SHP77 (cell line): ENCODE results near the gene ABCC2.
"Not testable (repeated sequence)": the region's sequence is repeated elsewhere in the genome, so short reads cannot be mapped to it uniquely, and the experiment has no call there.

Experiments
- DNase-seq, 2 experiments: peaks; one replicate each; lab custom pipeline; 2025; lab: John Stamatoyannopoulos, UW

Gene ABCC2

DNA sequence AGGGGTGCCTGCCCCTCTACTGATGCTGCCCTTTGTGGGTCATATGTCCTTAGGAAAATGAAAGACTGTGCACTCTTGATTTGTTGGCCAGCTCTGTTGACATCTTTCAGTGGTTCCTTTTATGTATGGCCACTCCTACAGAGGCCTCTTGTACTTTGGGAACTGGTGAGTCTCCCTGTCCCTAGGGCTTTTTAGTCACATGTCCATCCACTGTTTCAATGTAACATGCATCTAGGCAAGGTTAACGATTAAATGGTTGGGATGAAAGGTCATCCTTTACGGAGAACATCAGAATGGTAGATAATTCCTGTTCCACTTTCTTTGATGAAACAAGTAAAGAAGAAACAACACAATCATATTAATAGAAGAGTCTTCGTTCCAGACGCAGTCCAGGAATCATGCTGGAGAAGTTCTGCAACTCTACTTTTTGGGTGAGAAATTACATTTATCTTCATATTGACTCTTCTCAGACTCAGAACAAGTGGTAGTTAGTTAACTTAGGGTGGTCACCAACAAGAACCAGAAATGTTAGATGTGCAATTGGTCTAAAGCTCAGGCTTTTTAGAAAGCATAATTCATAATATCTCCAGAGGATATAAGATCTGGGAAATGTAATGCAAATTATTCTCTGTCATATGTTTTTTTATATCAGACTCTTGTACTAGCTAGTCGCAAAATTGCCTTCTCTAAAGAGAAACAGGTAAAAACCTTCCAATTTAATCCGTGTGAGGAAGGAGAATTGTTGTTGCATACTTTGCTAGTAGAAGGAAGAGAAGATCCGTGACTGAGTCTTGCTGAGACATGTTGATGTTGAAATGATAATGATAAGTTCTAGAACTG lies at the start of gene ABCC2:
ABCC2 (plus strand) TSS at position 194 of the 840 bp plus-strand sequence; CDS start at position 399, 205 bp downstream.
- no peak for DNase-seq

DNA sequence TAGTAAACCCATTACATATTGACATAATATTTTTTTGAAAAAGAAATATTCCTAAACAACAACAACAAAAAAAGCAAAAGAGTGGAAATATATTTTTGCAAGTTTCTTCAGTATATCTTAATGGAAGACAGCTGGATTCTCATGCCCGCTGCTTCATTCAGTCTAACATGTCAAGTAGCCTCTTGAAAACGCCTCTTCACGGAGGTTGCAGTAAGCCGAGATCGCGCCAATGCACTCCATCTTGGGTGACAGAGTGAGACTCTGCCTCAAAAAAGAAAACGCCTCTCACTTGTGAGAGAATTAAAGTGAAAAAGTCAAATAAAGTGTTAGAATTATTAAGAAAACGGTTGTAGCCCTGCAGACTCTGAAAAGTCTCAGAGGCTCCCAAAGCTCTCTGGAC lies 49.1 kb upstream of the ABCC2 start:
- DNase-seq: no peak

DNA sequence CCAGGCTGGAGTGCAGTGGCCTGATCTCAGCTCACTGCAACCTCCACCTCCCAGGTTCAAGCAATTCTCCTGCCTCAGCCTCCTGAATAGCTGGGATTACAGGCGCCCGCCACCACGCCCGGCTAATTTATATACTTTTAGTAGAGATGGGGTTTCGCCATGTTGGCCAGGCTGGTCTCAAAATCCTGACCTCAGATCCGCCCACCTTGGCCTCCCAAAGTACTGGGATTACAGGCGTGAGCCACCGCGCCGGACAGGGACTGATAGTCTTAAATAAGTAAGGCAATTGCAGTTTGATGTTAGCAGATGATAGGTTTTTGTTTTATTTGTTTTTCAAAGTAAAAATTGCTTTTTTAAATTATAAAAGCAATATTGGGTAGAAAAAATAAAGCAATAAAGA lies 48.3 kb upstream of the ABCC2 start:
- not testable (repeated sequence) for DNase-seq

GRCh38 chr10:99740260-99740659 lies 42.2 kb upstream of the ABCC2 start:
- no peak for DNase-seq

DNA sequence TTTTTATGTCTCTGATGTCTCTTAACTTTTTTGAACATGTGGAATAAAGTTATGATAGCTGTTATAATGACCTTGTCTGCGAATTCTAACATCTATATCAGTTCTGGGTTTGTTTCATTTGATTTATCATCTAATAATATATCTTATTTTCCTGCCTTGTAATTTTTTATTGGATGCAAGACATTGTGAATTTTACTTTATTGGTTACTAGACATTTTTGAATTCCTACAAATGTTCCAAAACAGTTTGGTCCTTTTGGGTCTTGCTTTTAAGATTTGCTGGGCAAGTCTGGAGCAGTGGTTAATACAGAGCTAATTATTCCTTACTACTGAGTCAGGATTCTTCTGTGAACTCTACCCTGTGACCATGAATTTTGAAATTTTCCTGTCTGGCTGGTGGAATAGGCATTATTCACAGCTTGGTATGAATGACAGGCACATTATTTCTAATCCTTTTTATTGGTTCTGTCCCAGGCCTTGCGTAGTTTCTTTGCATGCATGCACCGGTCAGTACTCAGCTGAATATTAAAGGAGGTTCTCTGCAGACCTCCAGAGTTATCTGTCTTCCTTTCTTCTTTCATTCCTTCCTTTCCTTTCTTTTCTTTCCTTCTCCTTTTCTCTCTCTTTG lies 41.4 kb upstream of the ABCC2 start:
- DNase-seq: no peak

DNA sequence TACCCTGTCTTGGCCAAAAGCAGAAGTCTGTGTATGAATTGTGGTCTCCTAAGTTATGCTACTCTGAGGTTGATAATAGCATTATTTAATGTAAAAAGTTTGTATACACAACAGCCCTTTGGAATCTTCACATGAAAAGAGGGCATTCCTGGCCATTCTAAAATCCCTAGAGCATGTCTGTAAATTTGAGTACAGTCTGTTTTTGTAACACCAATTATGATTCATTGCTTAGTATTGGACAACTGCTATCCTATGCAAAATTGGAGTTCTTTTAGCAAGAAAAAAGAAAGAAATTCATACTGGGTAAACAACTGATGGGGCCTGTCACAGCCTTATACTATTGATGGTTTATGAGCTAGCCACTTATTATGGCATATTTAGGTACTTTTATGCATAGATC lies 40.2 kb upstream of the ABCC2 start:
- DNase-seq: no peak

- DNase-seq: no peak
Observed at GRCh38 chr10:99742701-99743100, 39.7 kb upstream of the ABCC2 start.

DNA sequence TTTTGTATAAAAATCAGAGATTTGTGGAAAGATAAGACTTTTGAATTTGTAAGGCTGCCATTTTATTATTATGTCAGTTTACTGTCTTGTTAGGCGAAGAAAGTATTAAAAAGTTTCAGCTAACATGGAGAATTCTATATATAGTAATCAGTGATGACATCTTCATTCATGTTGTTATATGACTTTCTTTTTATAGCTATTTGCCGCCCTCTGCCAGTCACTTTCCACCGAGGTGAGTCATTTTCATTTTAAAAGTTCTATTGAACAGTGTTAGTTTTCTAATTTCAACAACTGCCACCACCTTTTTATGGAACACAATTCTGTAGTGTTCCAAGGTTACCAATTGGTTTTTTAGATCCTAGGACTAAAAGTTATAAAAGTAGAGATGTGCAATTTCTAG lies 38.6 kb upstream of the ABCC2 start:
- no peak for DNase-seq

GRCh38 chr10:99746166-99746565 lies 36.3 kb upstream of the ABCC2 start:
- DNase-seq: not testable (repeated sequence)

DNA sequence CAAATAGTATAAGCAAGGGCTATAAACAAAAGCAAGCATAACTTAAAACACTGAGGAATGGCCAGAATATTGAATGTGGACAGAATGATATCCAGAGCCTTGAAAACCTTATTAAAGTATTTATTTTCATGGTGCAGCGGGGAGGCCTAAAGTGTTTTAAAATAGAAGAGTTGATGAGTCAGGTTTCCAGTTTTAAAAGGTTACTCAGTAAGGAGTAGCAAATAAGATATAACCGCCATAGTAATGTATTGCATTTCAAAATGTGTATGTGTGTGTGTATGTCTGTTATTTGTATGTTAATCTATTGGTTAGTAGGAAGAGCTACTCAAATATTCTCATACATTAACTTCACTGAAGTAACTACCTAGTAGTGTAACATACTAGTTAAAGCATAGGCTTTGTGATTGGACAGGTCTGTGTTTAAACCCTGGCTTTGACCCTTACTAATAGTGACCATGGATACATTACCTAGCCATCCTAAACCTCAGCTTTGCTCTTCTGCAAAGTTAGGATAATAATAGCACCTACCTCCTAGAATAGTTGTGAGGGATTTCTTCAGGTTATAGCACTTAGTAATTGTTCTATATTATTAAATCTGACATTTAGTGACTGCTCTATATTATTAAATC lies 33.5 kb upstream of the ABCC2 start:
- DNase-seq: no peak

DNA sequence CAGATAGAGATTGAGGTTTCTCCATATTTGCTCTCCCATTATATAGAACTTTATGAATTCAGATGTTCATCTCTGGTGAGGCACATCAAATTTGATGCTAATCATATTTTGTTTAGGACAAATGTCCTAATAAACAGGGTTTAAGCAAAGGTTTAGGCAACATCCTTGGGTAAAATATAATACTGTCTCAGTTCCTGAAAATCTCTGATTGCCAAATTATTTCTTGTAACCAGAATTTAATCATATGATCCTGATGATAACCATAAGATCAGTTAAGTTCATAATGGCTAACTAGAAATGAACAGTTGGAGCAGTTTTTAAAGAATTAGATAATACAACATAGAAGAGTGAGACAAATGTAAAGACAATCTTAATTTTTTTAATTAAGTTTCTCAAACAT lies 31.8 kb upstream of the ABCC2 start:
- DNase-seq: no peak

DNA sequence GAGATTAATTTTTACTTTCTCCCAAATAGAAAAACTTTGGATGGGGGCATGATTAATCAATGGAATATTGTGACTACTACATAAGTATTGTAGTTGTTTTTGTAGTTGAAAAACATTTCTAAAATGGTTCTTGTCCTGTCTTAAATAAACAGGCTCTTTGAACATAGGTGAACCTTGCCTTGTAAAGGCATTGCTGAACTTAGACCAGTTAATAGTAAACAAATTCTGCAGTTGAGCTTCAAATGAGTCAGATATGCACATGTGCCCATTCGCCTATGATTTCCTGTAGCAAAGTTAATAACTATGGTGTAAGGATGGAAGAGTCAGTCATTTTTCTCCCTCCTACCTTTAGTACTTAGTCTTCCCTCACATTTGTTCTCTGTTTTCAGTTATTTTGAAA lies 27.8 kb upstream of the ABCC2 start:
- no peak for DNase-seq

DNA sequence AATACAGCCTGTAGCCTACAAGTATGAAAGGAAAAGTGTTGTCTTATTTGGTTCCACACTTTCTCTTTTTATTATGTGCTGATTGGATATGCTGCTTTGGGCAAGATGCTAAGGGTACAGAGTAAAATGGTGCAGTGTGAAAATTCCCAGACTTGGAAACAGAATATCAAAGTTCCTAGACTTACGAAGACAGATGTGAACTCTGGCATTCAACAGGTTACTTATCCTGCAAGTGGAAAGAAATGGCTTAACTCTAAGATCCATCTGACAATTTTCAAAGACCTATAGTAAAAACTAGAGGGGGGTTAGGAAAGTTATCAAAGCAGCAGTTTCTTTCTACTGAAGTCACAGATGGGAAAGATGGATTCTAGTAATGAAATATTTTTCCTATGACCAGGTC lies 26.3 kb upstream of the ABCC2 start:
- no peak for DNase-seq

- DNase-seq: no peak
Observed at GRCh38 chr10:99758211-99758891, 24.1 kb upstream of the ABCC2 start.

GRCh38 chr10:99760321-99760720 lies 22.1 kb upstream of the ABCC2 start:
- DNase-seq: no peak

- no peak for DNase-seq
Observed at GRCh38 chr10:99761365-99761764, 21.1 kb upstream of the ABCC2 start.

DNA sequence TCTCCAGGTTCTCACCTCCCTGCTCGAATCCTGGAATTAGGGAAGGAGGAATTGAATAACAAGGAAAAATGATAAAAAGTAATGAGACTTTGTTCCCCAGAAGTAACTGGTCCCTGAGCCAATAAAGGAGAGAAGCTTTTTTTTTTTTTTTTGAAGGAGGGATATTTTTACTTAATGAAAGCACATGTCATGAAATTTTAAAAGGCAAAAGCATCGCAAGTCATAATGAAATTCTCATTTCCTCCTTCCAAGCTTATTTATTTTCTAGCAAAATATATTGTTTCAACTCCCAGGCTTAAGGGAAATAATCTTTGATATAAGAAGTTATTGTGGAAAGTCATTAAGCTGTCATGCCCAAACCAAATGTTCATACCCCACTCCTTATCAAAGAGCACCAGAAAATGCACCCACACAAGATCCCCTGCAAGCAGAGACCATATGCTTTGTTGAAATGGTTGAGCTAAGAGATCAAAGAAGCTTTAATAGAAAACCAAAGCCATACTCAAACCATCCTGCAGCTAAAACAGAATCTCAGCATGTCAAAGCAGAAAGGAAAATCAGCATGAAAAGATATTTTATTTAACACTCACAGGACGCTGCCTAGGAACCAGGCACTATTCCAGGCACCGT lies 16.7 kb upstream of the ABCC2 start:
- DNase-seq: no peak

DNA sequence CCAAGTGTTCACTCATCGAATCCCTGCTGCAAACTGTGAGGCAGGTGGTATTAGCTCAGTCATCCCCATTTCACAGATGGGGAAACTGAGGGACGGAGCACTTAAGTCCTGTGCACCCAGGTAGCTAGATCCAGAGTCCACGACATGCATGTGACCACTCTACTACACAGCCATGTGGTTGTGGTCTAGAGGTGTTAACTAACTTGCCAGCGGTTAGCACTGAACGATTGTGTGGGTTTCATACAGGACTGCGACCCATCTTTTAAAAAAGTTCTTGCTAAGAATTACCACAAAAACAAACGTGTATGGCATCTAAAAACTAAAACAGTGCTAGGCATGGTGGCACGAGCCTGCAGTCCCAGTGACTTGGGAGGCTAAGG lies 16.1 kb upstream of the ABCC2 start:
- DNase-seq: no peak

GRCh38 chr10:99767901-99768300 lies 14.5 kb upstream of the ABCC2 start:
- no peak for DNase-seq

DNA sequence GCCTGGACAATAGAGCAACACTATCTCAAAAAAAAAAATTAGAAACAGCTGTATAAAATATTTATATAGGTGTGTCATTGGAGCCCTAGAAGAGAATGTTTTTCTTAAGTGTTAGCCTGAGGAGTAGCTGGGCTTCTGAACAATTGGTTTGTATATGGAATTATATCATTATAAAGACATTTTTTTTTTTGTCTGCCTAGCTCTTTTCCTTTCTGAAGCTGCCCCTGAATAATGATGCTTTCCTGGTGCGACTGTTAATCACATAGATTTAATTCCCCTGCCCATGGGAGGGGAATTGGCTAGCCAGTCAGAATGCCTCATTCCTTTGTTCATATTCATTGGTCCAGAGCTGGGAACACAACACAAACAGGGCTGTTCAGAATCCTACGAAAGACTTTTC lies 13.9 kb upstream of the ABCC2 start:
- DNase-seq: no peak

GRCh38 chr10:99769706-99770105 lies 12.7 kb upstream of the ABCC2 start:
- no peak for DNase-seq

DNA sequence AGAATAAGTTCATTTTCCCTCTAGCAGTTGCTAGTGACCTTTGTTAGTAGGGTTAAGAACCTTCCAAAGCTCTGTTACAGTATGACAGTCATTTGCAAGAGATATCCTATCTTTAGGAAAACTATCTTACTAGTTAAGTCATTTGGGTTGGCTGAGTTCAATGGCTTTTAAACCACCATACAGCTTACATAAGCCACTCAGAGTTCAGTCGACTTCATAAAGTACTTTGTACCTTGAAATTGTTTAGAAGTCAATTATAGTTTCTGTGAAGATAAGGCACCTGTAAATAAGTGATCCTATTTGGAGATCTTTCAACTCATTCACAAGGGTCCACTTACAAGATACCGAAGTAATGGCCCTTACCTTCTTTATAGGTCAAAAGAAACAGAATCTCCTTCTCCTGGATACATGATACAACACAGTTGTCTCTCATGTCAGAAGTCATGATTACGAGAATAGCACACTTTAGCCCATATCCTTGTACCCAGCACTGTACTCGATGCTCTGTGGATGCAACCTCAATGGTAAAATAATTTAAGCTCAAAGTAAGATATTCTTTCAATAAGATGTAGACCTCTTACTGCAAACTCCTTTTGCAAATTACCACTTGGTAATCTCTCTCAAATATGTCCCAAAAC lies 11.9 kb upstream of the ABCC2 start:
- no peak for DNase-seq
